EH (cell line): Measurements from ENCODE around the gene WBP4.

ENCODE experiments used
- DNase-seq: peaks from one replicate; pipeline ENCODE4 v3.0.0-alpha.2; 2015; ENCODE audit warnings: low read depth

WBP4 gene

DNA sequence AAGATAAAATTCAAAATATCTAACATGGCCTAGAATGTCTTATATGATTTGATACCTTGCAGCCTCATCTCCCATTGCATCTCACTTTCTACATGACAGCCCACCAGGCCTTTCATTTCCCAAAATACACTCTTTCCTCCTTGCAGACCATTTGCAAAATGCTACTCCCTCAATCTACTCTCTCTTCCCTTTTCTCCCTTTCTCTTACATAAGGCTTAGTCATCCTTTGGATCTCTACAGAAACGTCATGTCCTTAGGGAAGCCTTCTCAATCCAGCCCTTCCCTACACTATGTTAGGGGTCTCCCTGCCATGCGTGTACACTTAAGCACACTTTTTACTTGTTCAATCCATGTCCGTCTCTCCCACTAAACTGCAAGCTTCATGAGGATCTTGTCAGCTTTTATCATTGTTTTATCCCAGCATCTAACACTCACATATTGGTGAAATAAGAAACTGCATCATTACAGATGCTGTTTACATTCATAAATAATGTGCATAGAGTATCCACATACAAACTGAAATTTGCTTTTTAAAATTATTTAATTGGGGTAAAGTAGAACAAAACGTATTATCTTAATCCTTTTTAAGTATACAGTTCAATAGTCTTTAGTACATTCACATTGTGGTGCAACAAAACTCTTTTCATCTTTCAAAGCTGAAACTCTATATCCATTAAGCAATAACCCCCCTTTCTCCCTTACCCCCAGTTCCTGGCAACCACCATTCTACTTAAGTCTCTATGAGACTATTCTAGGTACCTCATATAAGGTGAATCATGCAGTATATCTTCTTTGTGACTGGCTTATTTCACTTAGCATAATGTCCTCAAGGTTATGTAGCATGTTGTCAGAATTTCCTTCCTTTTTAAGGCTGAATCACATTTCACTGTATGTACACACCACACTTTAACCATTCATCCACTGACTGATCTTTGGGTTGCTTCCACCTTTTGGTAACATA, 11.5 kb upstream of the WBP4 start:
- DNase-seq: no peak

DNA sequence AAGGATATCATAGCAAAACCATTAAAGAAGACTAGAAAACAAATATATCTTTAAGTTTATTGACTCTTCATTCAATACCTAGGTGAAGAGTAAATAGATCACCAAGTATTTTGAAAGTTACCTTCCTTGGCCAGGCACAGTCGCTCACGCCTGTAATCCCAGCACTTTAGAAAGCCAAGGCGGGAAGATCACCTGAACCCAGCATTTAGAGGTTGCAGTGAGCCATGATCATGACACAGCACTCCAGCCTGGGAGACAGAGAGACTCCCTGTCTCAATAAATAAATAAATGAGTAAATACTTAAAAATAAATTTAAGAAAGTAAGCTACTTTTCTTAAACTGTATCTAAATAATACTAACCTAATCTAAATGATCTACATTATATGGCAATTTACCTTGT, 8.9 kb upstream of the WBP4 start:
- DNase-seq: no peak

DNA sequence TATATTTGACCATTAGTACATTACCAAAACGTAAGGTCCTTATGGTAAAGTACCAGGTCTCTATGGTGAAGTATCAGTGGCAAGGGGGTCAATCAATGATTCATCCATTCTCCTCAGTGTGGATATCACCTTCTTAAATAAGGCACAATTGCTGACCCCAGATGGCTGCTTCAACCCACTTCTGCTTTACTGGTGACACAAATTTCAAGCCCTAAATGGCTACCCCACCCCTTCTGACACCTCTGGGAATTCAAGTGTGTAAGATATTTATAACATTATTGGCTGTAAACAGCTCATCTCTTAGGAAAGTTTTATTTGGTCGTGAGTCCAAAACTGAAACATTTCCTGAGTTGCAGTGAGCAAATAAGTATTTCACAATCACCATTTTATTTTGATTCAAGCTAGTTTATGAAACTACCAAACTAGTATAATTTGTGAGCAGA, 7.9 kb upstream of the WBP4 start:
- DNase-seq: peak; percentile 69

DNA sequence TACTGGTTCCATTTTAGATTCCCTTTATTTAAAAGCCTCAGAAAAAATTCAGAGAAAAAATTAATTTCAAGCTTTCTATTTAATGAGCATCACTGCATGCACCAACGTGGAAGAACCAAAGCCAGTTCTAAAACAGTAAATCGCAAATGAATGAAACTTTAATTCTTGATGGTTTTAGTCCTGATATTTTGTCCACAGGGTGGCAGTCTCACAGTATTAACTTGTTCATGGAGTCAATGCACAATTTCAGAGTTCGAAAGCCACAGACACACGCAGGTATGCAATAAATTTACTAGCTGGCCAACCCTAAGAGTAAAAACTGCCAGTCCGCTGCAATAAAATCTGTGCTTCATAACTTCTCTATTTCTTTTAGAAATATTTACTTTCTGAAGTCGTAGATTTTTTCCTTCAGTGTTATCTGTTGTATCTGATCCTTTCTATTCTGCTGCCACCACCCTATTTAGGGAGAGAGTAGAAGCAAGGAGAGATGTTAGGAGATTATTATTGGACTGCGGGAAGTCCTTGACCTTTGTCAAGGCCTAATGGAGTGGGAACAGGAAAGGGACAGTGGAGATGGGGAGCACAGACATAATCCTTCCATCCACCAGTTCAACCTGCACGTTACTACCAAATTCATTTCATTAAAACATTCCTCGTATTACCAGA, 7.0 kb upstream of the WBP4 start:
- DNase-seq: peak; percentile 85

DNA sequence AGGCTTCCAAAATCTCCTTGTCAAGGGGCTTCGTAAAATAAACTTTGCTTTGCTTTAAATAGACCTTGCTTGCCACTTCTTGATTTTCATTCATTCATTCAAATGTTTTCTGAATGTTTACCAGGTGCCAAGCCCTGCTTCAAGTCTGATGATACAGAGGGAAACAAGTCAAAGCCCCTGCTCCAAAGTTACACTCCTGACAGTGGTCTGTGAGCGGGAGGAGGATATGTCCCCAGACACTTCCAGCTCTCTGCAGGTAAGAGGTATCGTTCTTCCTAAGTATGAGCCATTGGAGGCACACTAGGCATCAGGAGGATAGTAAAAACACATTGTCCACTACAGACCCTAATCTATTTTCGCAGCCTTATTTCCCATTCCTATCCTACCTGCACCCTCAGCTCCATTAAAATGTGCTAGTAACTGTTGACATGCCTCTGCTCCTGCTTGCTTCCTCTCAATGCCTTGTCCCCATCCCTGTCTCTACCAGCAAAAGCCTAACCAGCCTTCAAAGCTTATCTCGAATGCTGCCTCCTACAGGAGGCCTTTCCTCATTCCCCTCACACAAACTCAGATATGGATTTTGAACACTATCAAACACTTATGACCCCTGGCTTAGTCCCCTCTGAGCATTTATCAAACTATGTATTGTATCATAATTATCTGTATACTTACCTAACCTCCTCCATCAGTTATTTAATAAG, 6.2 kb upstream of the WBP4 start:
- DNase-seq: no peak

DNA sequence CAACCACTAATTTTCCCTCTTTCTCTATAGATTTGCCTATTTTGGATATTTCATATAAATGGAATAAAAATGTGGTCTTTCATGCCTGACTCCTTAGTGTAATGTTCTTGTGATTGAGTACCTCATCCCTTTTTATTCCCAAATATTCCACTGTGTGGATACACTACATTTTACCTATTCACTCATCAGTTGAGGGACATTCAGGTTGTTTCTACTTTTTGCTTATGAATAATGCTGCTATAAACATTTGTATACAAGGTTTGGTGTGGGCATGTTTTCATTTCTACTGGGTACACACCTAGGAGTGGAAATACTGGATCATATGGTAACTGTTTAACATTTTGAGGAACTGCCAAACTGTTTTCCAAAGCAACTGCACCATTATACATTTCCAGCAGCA, 5.1 kb upstream of the WBP4 start:
- DNase-seq: no peak

DNA sequence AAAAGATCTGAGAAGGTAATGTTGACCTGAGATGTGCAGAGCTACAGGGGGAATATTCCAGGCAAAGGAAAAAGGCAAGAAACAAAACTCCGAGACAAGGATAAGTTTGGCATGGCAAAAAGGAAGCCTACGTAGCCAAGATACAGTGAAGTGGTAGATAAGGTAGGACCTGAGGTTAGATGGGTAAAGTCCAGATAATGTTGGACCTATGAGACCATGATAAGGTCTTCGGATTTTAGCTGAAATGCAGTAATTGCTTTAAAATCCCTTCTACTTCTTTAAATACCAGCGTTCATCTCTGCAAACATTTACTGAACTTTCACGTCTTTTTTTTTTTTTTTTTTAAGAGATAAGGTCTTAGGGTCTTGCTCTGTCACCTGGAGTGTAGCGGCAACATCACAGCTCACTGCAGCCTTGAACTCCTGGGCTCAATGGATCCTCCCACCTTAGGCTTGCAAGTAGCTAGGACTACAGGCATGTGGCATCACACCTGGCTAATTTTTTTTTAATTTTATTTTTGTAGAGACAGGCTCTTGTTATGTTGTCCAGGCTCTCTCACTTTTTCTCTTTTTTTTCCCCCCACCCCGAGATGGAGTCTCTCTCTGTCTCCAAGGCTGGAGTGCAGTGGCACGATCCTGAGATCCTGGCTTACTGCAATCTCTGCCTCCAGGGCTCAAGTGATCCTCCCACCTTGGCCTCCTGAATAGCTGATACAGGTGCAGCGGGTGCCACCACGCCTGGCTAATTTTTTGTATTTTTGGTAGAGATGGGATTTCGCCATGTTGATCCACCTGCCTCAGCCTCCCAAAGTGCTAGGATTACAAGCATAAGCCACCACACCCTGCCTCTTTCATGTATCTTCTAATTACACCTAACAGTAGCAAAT, 4.2 kb upstream of the WBP4 start:
- DNase-seq: no peak

DNA sequence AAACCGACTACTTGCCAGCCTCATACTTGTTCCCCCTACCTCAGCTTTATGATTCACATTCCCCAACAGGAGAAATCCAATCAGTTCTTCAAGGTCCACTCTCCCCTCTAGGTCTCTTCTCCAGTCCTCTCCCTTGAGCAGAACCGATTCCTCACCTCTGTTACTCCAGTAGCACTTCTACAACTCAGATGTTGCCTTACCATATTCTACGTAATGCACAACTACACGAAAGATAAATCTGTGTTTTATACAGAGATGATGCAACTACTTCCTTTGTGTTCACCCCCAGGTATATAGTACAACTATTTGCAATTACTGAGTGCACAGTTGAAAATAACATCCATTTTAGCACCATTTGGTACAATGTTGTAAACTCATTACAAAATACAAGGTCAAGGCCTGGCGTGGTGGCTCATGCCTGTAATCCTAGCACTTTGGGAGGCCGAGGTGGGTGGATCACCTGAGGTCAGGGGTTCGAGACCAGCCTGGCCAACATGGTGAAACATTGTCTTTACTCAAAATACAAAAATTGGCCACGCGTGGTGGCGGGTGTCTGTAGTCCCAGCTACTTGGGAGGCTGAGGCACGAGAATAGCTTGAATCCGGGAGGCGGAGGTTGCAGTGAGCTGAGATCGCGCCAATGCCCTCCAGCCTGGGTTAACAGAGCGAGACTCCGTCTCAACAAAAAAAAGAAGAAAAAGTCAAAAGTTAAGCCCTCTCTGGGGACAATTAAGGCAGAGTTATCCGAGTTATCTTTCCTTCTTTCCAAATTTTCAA, 2.8 kb upstream of the WBP4 start:
- DNase-seq: no peak

DNA sequence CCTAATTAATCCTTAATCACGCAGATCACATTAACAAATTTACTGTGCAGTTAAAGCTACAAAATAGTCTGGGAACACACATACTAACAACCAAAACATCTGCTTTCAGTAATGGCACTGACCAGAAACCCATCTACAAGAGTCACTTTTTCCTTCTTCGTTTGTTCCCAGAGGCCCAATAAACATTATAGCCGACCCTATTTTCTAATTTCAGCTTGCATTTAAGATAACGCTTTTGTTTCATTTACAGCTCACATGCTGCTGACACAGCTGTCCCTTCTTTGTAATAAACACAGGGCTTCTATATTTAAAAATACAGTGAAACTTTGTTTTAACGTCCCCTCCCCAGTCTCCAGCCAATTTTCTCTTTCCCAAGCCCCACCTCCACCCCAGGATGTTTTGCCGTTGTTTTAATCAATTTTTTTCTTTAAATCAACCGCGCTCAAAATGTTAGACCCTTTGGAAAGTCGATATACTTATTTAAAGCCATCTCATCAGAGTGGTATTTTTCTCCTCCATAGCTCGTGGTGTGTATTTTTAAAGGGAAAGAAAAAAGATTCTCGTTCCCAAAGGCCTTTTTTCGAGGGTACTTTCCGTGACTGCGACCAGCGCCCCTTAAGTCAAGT, 1.7 kb upstream of the WBP4 start:
- DNase-seq: peak; percentile 21

DNA sequence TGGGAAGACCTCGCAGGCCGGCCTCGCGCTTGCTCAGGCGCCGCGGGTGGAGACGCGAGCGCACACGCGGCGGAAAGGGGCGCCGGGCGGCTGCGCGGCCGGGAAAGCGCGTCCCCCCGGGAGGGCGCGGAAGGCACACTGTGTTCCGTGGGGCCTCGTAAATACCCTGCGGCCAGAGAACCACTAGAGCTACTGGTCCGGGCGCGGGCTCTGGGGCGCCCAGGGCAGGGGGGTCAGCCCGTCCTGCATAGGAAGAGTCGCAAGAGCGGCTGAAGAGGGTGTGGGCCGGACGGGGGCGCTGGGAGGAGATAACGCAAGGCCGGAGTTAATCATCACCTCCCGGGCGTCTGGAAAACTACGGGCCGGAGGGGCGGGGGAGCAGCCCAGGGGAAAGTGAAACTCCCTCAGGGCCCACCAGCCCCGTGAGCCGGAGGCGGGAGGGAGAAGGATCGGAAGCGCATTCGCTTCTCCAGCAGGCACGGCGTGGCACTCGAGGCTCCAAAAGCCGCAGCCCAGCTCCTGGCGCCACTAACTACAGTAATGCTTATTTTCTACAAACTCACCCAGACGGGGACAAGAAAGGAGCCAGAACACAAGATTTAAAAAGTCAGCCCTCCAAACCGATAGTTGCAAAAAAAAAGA, 1.1 kb upstream of the WBP4 start:
- DNase-seq: peak; percentile 92

DNA sequence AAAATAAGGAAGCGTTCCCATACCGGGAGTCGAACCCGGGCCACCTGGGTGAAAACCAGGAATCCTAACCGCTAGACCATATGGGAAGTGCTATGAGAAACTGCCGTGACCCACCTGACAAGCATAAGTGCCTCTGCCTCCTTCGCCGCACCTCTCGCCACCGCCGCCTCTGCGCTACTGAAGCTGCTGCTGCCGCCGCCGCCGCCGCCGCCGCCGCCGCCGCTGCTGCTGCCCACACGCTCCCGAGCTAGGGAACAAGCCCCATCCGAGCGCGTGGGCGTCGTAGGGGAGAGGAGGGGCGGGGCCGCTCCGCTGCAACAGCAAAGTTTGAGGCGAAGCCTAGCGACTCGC, 610 bp upstream of the WBP4 start:
- DNase-seq: peak; percentile 86

DNA sequence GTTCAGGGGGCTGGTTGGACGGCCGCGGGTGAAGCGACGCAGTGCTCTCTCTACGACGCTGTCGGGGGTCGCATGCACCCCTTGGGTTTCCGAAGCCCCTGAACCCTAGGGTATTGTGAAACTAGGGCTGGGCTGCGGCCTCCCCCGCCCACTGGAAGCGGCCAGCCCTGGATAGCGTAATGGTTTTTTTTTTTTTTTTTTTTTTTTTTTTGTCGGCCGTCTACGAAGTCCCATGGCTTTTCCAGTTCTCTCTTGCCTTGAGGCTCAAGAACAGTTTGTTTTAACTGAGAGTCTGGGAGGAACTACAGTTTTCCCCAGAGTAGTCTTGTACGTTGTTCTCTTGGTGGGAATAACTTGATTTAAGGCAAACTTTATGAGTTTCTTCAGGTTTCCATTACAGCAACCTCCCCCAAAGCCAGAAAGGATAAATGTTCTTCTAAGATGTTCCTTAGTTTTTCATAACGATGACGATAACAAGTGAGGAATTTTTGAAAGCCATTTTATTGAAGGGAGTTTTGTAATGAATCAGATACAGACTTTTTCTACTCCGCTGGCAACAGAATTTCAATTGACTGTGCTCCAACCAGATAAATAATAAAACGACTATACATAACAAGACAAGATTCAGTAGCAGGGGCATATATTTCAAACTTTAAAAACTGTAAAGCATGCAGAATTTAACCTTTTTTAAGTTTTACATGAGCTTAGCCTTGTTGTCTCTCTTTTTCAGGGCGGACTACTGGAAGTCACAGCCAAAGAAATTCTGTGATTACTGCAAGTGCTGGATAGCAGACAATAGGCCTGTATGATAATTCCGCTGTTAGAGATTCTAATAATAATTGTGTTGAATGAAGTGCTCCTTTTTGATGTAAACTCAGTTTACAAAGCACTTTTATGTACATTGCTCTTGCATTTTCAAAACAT, 867 bp downstream of the WBP4 start:
- DNase-seq: peak; percentile 80

DNA sequence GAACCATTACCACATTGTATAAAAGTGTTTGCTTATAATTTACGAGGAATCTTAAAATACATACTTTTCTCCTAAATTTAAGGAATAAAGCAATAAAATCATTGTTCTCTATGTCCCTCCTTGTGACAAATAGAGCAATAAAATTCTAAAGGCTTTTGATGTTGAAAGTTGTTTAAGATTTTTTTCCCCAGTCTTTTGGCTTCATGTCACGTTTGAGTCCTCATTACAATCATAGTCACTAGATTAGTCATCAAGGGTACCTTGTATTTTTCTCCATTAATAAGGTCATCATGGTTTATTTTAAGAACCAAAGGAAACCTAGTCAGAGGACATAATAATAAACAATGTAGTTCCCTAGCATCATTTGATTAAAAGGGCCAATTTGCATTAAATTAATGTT, 3.2 kb downstream of the WBP4 start:
- DNase-seq: peak; percentile 92

DNA sequence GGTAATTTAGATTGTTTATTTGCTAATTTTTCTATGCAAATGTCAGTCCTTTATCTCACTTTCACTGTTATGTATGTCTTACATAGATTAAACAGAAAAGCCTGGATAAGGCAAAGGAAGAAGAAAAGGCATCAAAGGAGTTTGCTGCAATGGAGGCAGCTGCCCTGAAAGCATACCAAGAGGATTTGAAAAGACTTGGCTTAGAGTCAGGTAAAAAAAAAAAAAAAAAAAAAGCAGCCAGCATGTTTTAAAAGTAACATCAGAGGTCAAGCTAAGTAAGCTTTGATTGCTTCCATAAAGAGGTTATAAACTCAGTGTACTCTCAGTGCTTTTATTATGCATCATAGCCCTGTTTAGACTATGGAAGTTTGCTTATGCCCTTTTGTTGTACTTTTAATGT, 3.8 kb downstream of the WBP4 start:
- peak; percentile 87 for DNase-seq

DNA sequence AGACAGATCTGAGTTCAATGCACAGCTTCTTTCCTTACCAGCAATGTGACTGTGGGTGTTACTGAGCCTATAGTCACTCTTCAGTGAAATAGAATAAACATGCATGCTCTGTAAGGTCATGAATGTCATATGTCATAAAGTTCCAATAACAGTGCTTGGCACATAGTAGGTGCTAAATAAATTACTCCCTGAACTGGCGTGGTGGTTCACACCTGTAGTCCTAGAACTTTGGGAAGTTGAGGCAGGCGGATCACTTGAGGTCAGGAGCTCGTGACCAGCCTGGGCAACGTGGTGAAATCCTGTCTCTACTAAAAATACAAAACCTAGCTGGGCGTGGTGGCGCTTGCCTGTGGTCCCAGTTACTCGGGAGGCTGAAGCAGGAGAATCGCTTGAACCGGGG, 13.2 kb downstream of the WBP4 start:
- DNase-seq: no peak

DNA sequence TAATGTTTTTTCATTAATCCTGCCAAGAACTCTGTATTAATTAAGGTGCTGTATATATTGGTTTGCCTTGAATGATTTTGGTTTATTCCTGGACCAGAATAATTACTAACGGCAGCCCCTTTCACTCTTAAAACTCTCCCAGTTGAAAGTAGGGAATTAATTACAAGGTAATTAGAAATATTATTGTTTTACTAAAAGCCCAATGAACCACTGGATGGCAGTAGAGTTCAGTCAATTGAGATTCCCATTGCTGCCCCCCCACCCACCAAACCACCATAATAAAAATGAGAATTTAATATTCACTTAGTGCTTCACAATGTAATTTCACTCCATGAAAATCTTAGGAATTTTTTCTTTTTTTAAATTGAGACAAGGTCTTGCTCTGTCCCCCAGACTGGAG, 13.7 kb downstream of the WBP4 start:
- DNase-seq: peak; percentile 55

DNA sequence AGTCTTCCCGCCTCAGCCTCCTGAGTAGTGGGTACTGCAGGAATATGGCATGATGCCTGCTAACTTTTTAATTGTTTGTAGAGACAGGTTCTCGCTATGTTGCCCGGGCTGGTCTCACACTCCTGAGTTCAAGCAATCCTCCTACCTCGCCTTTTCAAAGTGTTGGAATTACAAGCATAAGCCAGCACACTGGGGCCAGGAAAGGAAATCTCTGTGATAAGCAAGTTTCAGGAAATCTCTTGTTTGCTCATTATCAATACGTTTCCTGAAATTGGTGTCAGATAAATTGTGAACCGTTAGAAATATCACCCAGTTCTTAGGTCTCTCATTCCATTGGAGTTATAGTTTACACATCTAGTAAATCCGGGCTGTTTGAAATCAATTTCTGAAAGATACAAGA, 14.2 kb downstream of the WBP4 start:
- DNase-seq: no peak

DNA sequence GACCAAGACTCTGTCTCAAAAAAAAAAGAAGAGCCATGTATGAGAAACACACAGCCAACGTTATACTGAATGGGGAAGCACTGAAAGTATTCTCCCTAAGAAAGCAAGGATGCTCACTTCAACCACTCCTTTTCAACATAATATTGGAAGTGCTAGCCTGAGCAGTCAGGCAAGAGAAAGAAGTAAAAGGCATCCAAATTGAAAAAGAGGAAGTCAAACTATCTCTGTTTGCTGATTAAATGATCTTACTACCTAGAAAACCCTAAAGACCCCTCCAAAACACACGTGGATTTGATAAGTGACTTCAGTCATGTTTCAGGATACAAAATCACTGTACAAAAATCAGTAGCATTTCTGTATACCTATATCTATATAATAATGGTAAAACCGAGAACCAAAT, 16.2 kb downstream of the WBP4 start:
- DNase-seq: no peak

DNA sequence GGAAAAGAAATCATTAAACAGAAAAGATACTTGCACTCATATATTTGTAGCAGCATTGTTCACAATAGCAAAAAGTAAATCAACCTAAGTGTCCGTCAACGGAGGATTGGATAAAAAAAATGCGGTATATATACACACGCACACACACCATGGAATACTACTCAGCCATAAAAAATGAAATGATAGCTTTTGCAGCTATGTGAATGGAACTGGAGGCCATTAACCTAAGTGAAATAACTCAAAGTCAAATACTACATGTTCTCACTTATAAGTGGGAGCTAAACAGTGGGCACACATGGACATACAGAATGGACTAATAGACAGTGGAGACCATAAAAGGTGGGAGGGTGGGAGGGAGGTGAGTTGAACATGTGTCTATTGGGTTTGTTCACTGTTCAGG, 18.4 kb downstream of the WBP4 start:
- DNase-seq: no peak
